Ectodermal cell (in vitro differentiated cells): ENCODE measurements around the gene CLEC11A.
A peak's percentile ranks its signal among the peaks of the same experiment; 100 is the strongest.

ENCODE experiments used
- H3K27ac ChIP-seq: 2 replicates; pipeline ENCODE4 v1.7.0; 2013; ENCODE audit warnings: mild to moderate bottlenecking, low read depth, low read length; ENCODE audit not compliant: insufficient read depth, poor library complexity, severe bottlenecking
- H3K27me3 ChIP-seq: 2 replicates; pipeline ENCODE4 v1.7.0; 2013; ENCODE audit warnings: mild to moderate bottlenecking, low read length; ENCODE audit not compliant: insufficient read depth, control insufficient read depth, poor library complexity, severe bottlenecking
- H3K36me3 ChIP-seq: one replicate; pipeline ENCODE4 v1.7.0; 2013; ENCODE audit warnings: low read length; ENCODE audit not compliant: control insufficient read depth, insufficient read depth
- H3K4me1 ChIP-seq: one replicate; pipeline ENCODE4 v1.7.0; 2013; ENCODE audit warnings: low read length; ENCODE audit not compliant: control insufficient read depth, insufficient read depth
- H3K4me3 ChIP-seq: 2 replicates; pipeline ENCODE4 v1.7.0; 2013; ENCODE audit warnings: low read depth, low read length, control low read depth; ENCODE audit not compliant: insufficient read depth
- H3K9me3 ChIP-seq: 2 replicates; pipeline ENCODE4 v1.7.0; 2013; ENCODE audit warnings: mild to moderate bottlenecking, low read length, moderate library complexity; ENCODE audit not compliant: control insufficient read depth
- WGBS, 2 experiments: methylation state at CpG; one replicate each; pipeline ENCODE4 v1.1.7; 2013; ENCODE audit warnings: missing lambda C conversion rate in 2 of 2; 5-methylcytosine and 5-hydroxymethylcytosine counted together

The CLEC11A gene

GRCh38 chr19:50717026-50717723 lies 6.0 kb upstream of the CLEC11A start:
- H3K9me3 ChIP-seq = no peaks in the 10 kb centered on the region
- peaks cover 4% of the 10 kb centered on the region for H3K4me1 ChIP-seq
- WGBS, 2 experiments = 80 to 81% methylated on average over 23 of the region's 23 CpGs
- no peaks in the 10 kb centered on the region for H3K36me3 ChIP-seq
- H3K4me3 ChIP-seq = no peak overlapping the region
- no peak overlapping the region for H3K27ac ChIP-seq
- no peaks in the 10 kb centered on the region for H3K27me3 ChIP-seq

- peak overlapping the region; percentile 57 for H3K4me3 ChIP-seq
- H3K9me3 ChIP-seq = no peaks in the 10 kb centered on the region
- H3K4me1 ChIP-seq = peaks cover 6% of the 10 kb centered on the region
- WGBS, 2 experiments = 27 to 46% methylated on average over 13 of the region's 13 CpGs
- no peak overlapping the region for H3K27ac ChIP-seq
- no peaks in the 10 kb centered on the region for H3K36me3 ChIP-seq
- H3K27me3 ChIP-seq = peaks cover 5% of the 10 kb centered on the region
These were observed 5.3 kb upstream of the CLEC11A start for GRCh38 chr19:50717891-50718254.

GRCh38 chr19:50718255-50719118 lies 4.7 kb upstream of the CLEC11A start:
- Histone ChIP-seq H3K36me3 (no peaks in the 10 kb centered on the region), H3K4me3 (peak overlapping the region; percentile 57), H3K27ac (no peak overlapping the region), H3K27me3 (peaks cover 11% of the 10 kb centered on the region), H3K9me3 (no peaks in the 10 kb centered on the region), H3K4me1 (peaks cover 12% of the 10 kb centered on the region)
- WGBS, 2 experiments = 37% methylated on average over 74 of the region's 74 CpGs

GRCh38 chr19:50719119-50719435 lies 4.1 kb upstream of the CLEC11A start:
- Histone ChIP-seq H3K36me3 (no peaks in the 10 kb centered on the region), H3K27ac (no peak overlapping the region), H3K27me3 (peaks cover 17% of the 10 kb centered on the region), H3K4me3 (peak overlapping the region; percentile 57), H3K9me3 (no peaks in the 10 kb centered on the region), H3K4me1 (peaks cover 17% of the 10 kb centered on the region)
- 39 to 42% methylated on average over 22 of the region's 30 CpGs for WGBS, 2 experiments

- peaks cover 17% of the 10 kb centered on the region for H3K4me1 ChIP-seq
- peak within 1 kb of the TSS; percentile 57 for H3K4me3 ChIP-seq
- H3K27me3 ChIP-seq = peaks cover 18% of the 10 kb centered on the region
- H3K27ac ChIP-seq = no peak within 1 kb of the TSS
- H3K9me3 ChIP-seq = no peaks in the 10 kb centered on the region
- H3K36me3 ChIP-seq = no peaks in the 10 kb centered on the region
- WGBS, 2 experiments = 35 to 40% methylated on average over 40 to 44 of the region's 47 CpGs
These were observed 3.6 kb upstream of the CLEC11A start, which contains the start of gene SHANK1 for GRCh38 chr19:50719566-50719965. Gene SHANK1 (minus strand): TSS chr19:50719802. CDS start chr19:50716919, 2,883 bp downstream.

GRCh38 chr19:50720181-50720920 lies 2.8 kb upstream of the CLEC11A start:
- Histone ChIP-seq H3K4me3 (no peak overlapping the region), H3K36me3 (no peaks in the 10 kb centered on the region), H3K27ac (no peak overlapping the region), H3K9me3 (no peaks in the 10 kb centered on the region), H3K27me3 (peaks cover 18% of the 10 kb centered on the region), H3K4me1 (peaks cover 17% of the 10 kb centered on the region)
- WGBS, 2 experiments = 73 to 75% methylated on average over 21 of the region's 21 CpGs

- Histone ChIP-seq H3K9me3 (no peaks in the 10 kb centered on the region), H3K27ac (no peak overlapping the region), H3K4me3 (no peak overlapping the region), H3K36me3 (no peaks in the 10 kb centered on the region), H3K27me3 (peaks cover 18% of the 10 kb centered on the region), H3K4me1 (peaks cover 19% of the 10 kb centered on the region)
- 70% methylated on average over 8 of the region's 8 CpGs for WGBS, 2 experiments
These were observed 2.2 kb upstream of the CLEC11A start for GRCh38 chr19:50720921-50721381.

- Histone ChIP-seq H3K27me3 (peaks cover 18% of the 10 kb centered on the region), H3K27ac (no peak overlapping the region), H3K9me3 (no peaks in the 10 kb centered on the region), H3K4me1 (peaks cover 21% of the 10 kb centered on the region), H3K36me3 (no peaks in the 10 kb centered on the region), H3K4me3 (no peak overlapping the region)
- 84 to 85% methylated on average over 10 of the region's 10 CpGs for WGBS, 2 experiments
These were observed 1.6 kb upstream of the CLEC11A start for GRCh38 chr19:50721441-50722137.

GRCh38 chr19:50722201-50723013 lies 757 bp upstream of the CLEC11A start:
- no peak overlapping the region for H3K27ac ChIP-seq
- H3K9me3 ChIP-seq = no peaks in the 10 kb centered on the region
- H3K4me1 ChIP-seq = peaks cover 21% of the 10 kb centered on the region
- 66 to 70% methylated on average over 15 of the region's 15 CpGs for WGBS, 2 experiments
- H3K36me3 ChIP-seq = no peaks in the 10 kb centered on the region
- H3K4me3 ChIP-seq = no peak overlapping the region
- peaks cover 18% of the 10 kb centered on the region for H3K27me3 ChIP-seq
